Body of pancreas (tissue), 4 donors: ENCODE measurements around the gene HACL1. TPM values are rescaled to one million over a fixed set of nuclear protein-coding genes. Genes with fewer than 3 reads are reported as not detected.

Experiments used
- ATAC-seq: fragments of 150-250 bp; one replicate; pipeline ENCODE4 v1.9.1; 2016
- DNase-seq, 4 donors: peaks; one replicate each; pipeline ENCODE4 v3.0.0-alpha.2; 2019
- H3K27ac ChIP-seq, 4 donors: fragments of 200-600 bp; sonication (generic); 1 replicate in 3 of 4; 2 replicates in 1 of 4; pipeline versions ENCODE4 v1.5.1 to v1.6.1; 2016 to 2019; ENCODE audit warnings: mild to moderate bottlenecking in 1 of 4, mixed read lengths in 1 of 4, moderate library complexity in 1 of 4
- H3K27me3 ChIP-seq, 2 donors: fragments of 200-600 bp; sonication (generic); one replicate each; pipeline ENCODE4 v1.6.0; 2016; ENCODE audit warnings: mild to moderate bottlenecking in 1 of 2
- H3K36me3 ChIP-seq, 2 donors: fragments of 200-600 bp; sonication (generic); replicated peaks in 1 of 2; 2 replicates each; pipeline ENCODE4 v1.5.1; 2016; ENCODE audit warnings: low read depth in 2 of 2; ENCODE audit not compliant: insufficient read depth in 1 of 2
- H3K4me1 ChIP-seq: fragments of 200-600 bp; sonication (generic); one replicate; pipeline ENCODE4 v1.6.0; 2016
- H3K4me3 ChIP-seq, 2 donors: fragments of 200-600 bp; sonication (generic); 1 replicate in 1 of 2; 2 replicates in 1 of 2; pipeline ENCODE4 v1.5.1; 2016 to 2019
- H3K9me3 ChIP-seq, 3 donors: fragments of 200-600 bp; sonication (generic); 1 replicate in 2 of 3; 2 replicates in 1 of 3; pipeline ENCODE4 v1.5.1; 2016
- POLR2A ChIP-seq, 3 donors: fragments of 450-650 bp; IDR thresholded peaks; one replicate each; pipeline ENCODE4 v1.6.1; 2016; ENCODE audit warnings: antibody characterized with exemption in 3 of 3, mild to moderate bottlenecking in 2 of 3
- WGBS, 2 donors: methylation state at CpG; one replicate each; pipeline ENCODE4 v1.1.5; 2017; 5-methylcytosine and 5-hydroxymethylcytosine counted together
- intact Hi-C: fragments of 100-400 bp; cut with DNase I; formaldehyde crosslinking; loops from one replicate; pipeline ENCODE4 v1.15.1; 2023
- total RNA-seq, 2 donors: library from RNA; depleted of rRNA; stranded (reverse); fragments of >200 nt; gene quantifications; one replicate each; pipeline ENCODE4 v1.1.0, GENCODE V29; 2016
- TF ChIP-seq, protein P1 (sequence below), 7 experiments: fragments of 450-650 bp in 4 of 7; fragments of 200-600 bp in 3 of 7; sonication (generic) in 3 of 7; IDR thresholded peaks; one replicate each; pipeline ENCODE4 v1.5.1; 2016 to 2019; ENCODE audit warnings: antibody characterized with exemption in 7 of 7

HACL1 gene
- total RNA-seq, 2 donors from 2014 or later: 12.5 to 19.5 TPM

DNA sequence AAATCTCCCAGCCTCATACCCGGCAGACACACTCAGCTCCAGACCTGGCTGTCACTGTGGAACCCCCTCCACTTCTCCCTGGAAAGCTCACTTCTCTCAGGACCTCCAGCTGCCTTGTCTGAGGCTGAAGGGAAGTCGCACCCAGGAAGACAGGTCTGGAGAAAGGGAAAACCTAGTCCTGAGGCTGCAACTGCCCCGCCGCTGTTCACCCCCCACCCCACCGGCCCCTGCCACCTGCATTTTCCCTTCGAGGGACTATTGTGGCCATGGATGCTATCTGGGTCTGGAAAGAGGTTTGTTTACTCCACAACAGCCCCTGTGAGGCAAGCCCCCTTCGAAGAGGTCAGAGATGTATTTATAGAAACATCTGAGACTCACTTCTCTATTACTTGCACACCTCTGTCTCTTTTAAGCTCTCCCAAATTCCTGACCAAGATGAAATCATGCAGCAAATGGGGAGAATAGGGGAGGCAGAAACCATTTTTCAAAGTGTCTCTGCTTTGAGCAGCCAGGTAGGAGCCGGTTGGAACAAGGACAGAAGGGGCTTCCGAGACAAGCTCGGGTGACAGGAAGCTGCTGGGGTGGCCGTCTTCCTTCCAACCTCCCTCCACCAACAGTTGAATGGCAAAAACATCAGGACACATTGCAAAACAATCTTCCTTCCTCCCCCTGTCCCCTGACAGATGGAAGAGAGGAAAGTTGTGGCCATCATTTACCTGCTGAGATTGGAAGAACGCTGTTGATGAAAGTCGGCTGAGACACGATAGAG lies 80.4 kb downstream of the HACL1 start:
- 60 to 66% methylated on average over 13 to 14 of the region's 14 CpGs for WGBS, 2 donors
- ATAC-seq (no peak), DNase-seq (no peak)
- H3K9me3 ChIP-seq: no peaks in the 10 kb centered on the region
- no peaks in the 10 kb centered on the region for H3K27me3 ChIP-seq
- TF ChIP-seq, protein P1, sequence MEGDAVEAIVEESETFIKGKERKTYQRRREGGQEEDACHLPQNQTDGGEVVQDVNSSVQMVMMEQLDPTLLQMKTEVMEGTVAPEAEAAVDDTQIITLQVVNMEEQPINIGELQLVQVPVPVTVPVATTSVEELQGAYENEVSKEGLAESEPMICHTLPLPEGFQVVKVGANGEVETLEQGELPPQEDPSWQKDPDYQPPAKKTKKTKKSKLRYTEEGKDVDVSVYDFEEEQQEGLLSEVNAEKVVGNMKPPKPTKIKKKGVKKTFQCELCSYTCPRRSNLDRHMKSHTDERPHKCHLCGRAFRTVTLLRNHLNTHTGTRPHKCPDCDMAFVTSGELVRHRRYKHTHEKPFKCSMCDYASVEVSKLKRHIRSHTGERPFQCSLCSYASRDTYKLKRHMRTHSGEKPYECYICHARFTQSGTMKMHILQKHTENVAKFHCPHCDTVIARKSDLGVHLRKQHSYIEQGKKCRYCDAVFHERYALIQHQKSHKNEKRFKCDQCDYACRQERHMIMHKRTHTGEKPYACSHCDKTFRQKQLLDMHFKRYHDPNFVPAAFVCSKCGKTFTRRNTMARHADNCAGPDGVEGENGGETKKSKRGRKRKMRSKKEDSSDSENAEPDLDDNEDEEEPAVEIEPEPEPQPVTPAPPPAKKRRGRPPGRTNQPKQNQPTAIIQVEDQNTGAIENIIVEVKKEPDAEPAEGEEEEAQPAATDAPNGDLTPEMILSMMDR (IDR thresholded peaks at IDR 0.05): no peak
- no peak for TF ChIP-seq POLR2A (IDR thresholded peaks at IDR 0.05)
- no peak overlapping the region for H3K27ac ChIP-seq
- no peaks in the 10 kb centered on the region for H3K4me1 ChIP-seq
- H3K4me3 ChIP-seq: no peak overlapping the region
- no peaks in the 10 kb centered on the region for H3K36me3 ChIP-seq
- intact Hi-C loops: no loop called here

DNA sequence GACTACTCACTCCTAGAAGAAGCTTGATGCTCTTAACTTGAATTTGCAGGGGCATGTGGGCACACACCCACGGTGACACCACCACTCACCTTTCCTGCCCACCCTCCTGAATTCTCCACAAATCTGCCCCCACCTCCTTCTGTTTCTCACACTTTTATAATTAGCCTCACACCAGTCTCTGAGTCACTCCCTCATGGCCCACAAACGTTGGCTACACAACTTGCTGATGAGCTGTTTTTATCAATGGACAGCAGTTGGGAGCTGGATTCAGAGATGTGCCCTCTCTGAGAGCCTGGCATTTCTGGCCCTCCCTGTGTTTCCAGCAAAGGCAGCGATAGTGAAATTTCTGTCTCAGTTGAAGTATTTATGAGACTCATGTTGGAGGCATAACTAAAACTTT lies 81.2 kb downstream of the HACL1 start:
- H3K36me3 ChIP-seq: no peaks in the 10 kb centered on the region
- no peak overlapping the region for H3K4me3 ChIP-seq
- no peaks in the 10 kb centered on the region for H3K9me3 ChIP-seq
- no peaks in the 10 kb centered on the region for H3K27me3 ChIP-seq
- ATAC-seq (no peak), DNase-seq (no peak)
- WGBS, 2 donors: 47 to 65% methylated on average over 3 of the region's 3 CpGs
- intact Hi-C loops: no loop called here
- no peak for TF ChIP-seq POLR2A (IDR thresholded peaks at IDR 0.05)
- TF ChIP-seq, protein P1 (IDR thresholded peaks at IDR 0.05): no peak
- no peaks in the 10 kb centered on the region for H3K4me1 ChIP-seq
- H3K27ac ChIP-seq: no peak overlapping the region

DNA sequence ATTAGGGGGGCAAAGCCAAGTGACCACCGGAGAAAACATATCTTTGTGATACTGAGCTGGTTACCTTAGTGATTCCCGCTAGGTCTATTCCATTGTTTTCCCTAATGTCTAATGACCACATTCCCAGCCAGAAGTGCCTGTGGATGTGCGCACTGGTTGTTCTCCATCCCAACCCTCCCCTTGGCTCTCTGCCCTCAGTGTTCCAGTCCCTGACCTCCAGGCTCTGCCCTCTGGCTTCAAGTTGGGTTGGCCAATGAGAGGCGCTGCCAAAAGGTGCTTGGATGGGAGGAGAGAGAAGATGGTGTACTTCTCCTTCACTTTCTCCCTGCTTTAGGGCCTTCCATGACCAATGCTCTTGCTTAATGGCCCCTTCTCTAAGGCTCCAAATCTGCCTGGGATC lies 82.3 kb downstream of the HACL1 start:
- intact Hi-C loops: no loop called here
- H3K4me3 ChIP-seq: no peak overlapping the region
- no peak for TF ChIP-seq POLR2A (IDR thresholded peaks at IDR 0.05)
- TF ChIP-seq, protein P1 (IDR thresholded peaks at IDR 0.05): no peak
- 87 to 95% methylated on average over 4 of the region's 4 CpGs for WGBS, 2 donors
- no peaks in the 10 kb centered on the region for H3K9me3 ChIP-seq
- no peaks in the 10 kb centered on the region for H3K4me1 ChIP-seq
- ATAC-seq (no peak), DNase-seq (no peak)
- no peaks in the 10 kb centered on the region for H3K27me3 ChIP-seq
- H3K36me3 ChIP-seq: no peaks in the 10 kb centered on the region
- H3K27ac ChIP-seq: no peak overlapping the region

DNA sequence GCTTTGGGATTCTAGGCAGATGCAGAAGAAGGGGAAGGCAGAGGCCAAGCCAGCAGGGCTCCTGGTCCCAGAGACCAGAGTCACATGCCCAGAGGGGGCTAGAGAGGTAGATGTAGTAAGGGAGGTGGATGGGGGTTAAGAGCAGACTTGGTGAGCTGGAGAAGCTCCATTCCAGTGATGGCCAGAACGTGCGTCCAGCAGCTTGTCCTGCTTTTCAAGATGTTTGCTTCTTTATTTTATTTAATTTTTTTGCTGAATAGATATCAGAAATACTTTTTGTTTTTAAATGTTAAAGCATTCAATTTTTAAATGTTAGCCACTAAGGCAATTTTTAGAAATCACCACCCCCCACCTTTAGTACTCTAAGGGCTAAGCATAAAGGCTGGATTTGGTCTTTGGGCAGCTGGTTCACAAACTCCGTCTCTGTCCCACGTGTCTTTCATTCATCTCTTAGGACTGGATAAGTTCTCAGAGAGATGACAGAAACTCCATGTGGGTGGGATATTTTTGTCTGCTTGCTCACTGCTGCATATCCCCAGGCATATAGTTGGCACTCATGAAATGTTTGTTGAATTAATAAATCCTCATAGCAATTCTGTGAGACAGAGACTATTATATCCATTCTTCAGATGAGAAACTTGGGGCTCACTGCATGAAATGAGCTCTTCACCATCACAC lies 86.6 kb downstream of the HACL1 start:
- Histone ChIP-seq H3K4me1 (peaks cover 5% of the 10 kb centered on the region), H3K36me3 (no peaks in the 10 kb centered on the region), H3K4me3 (no peak overlapping the region), H3K27me3 (no peaks in the 10 kb centered on the region), H3K27ac (no peak overlapping the region), H3K9me3 (no peaks in the 10 kb centered on the region)
- TF ChIP-seq, protein P1 (IDR thresholded peaks at IDR 0.05): no peak
- no peak for TF ChIP-seq POLR2A (IDR thresholded peaks at IDR 0.05)
- 95 to 97% methylated on average over 4 of the region's 4 CpGs for WGBS, 2 donors
- ATAC-seq (no peak), DNase-seq (no peak)
- intact Hi-C loops: no loop called here
